ENCODE measurements around the gene OR2AG2.

GRCh38 chr11:6724013-6724412 lies 47.8 kb downstream of the OR2AG2 start:
- TF ChIP-seq CTCF (IDR thresholded peaks at IDR 0.05; ENCODE audit: insufficient read depth, low read depth, low read length), result no peak
- TF ChIP-seq EZH2 (IDR thresholded peaks at IDR 0.05; ENCODE audit: insufficient read depth, low read length), result no peak
